ENCODE data around the gene COL6A3.

The COL6A3 gene

GRCh38 chr2:237352279-237352845 lies 61.6 kb downstream of the COL6A3 start:
- Histone ChIP-seq H3K9ac (ENCODE audit: low read length) (no peak overlapping the region), H3K36me3 (ENCODE audit: insufficient read depth, low read length) (peaks cover 94% of the 10 kb centered on the region), H3K27ac (ENCODE audit: low read depth, low read length) (peak overlapping the region; percentile 29)

GRCh38 chr2:237351796-237352195 lies 62.2 kb downstream of the COL6A3 start:
- H3K9me3 ChIP-seq (ENCODE audit: low read length), result no peaks in the 10 kb centered on the region
- H3K4me3 ChIP-seq (ENCODE audit: low read depth in 1 of 2, low read length in 2 of 2), result no peak overlapping the region
- no peak overlapping the region for H3K9ac ChIP-seq (ENCODE audit: low read length)
- peak overlapping the region; percentile 19 for H3K27ac ChIP-seq (ENCODE audit: low read depth, low read length)
- peaks cover 94% of the 10 kb centered on the region for H3K36me3 ChIP-seq (ENCODE audit: insufficient read depth, low read length)
- peaks cover 44% of the 10 kb centered on the region for H3K4me1 ChIP-seq (ENCODE audit: insufficient read depth, low read length)
- H3K27me3 ChIP-seq (ENCODE audit: control insufficient read depth in 1 of 2, insufficient read depth in 2 of 2, low read length in 2 of 2), result no peaks in the 10 kb centered on the region

More at GRCh38 chr2:237352279-237352845, 61.6 kb downstream of the COL6A3 start:
- H3K4me3 ChIP-seq (ENCODE audit: low read depth in 1 of 2, low read length in 2 of 2), result no peak overlapping the region
- no peaks in the 10 kb centered on the region for H3K9me3 ChIP-seq (ENCODE audit: low read length)
- peaks cover 44% of the 10 kb centered on the region for H3K4me1 ChIP-seq (ENCODE audit: insufficient read depth, low read length)
- no peaks in the 10 kb centered on the region for H3K27me3 ChIP-seq (ENCODE audit: control insufficient read depth in 1 of 2, insufficient read depth in 2 of 2, low read length in 2 of 2)

- Histone ChIP-seq H3K9ac (ENCODE audit: low read length) (no peak overlapping the region), H3K27ac (ENCODE audit: low read depth, low read length) (no peak overlapping the region), H3K36me3 (ENCODE audit: insufficient read depth, low read length) (peaks cover 96% of the 10 kb centered on the region), H3K4me1 (ENCODE audit: insufficient read depth, low read length) (peaks cover 44% of the 10 kb centered on the region), H3K27me3 (ENCODE audit: control insufficient read depth in 1 of 2, insufficient read depth in 2 of 2, low read length in 2 of 2) (no peaks in the 10 kb centered on the region), H3K4me3 (ENCODE audit: low read depth in 1 of 2, low read length in 2 of 2) (no peak overlapping the region), H3K9me3 (ENCODE audit: low read length) (no peaks in the 10 kb centered on the region)
Measured at GRCh38 chr2:237351046-237351445, 62.9 kb downstream of the COL6A3 start.

GRCh38 chr2:237350597-237350996 lies 63.4 kb downstream of the COL6A3 start:
- no peaks in the 10 kb centered on the region for H3K9me3 ChIP-seq (ENCODE audit: low read length)
- H3K4me3 ChIP-seq (ENCODE audit: low read depth in 1 of 2, low read length in 2 of 2), result no peak overlapping the region
- no peak overlapping the region for H3K27ac ChIP-seq (ENCODE audit: low read depth, low read length)
- H3K27me3 ChIP-seq (ENCODE audit: control insufficient read depth in 1 of 2, insufficient read depth in 2 of 2, low read length in 2 of 2), result no peaks in the 10 kb centered on the region
- H3K36me3 ChIP-seq (ENCODE audit: insufficient read depth, low read length), result peaks cover 97% of the 10 kb centered on the region
- no peak overlapping the region for H3K9ac ChIP-seq (ENCODE audit: low read length)
- H3K4me1 ChIP-seq (ENCODE audit: insufficient read depth, low read length), result peaks cover 40% of the 10 kb centered on the region

- Histone ChIP-seq H3K4me1 (ENCODE audit: insufficient read depth, low read length) (peaks cover 35% of the 10 kb centered on the region), H3K9ac (ENCODE audit: low read length) (no peak overlapping the region), H3K36me3 (ENCODE audit: insufficient read depth, low read length) (peaks cover 97% of the 10 kb centered on the region), H3K4me3 (ENCODE audit: low read depth in 1 of 2, low read length in 2 of 2) (no peak overlapping the region), H3K27me3 (ENCODE audit: control insufficient read depth in 1 of 2, insufficient read depth in 2 of 2, low read length in 2 of 2) (no peaks in the 10 kb centered on the region), H3K27ac (ENCODE audit: low read depth, low read length) (no peak overlapping the region), H3K9me3 (ENCODE audit: low read length) (no peaks in the 10 kb centered on the region)
Measured at GRCh38 chr2:237350070-237350469, 63.9 kb downstream of the COL6A3 start.

DNA sequence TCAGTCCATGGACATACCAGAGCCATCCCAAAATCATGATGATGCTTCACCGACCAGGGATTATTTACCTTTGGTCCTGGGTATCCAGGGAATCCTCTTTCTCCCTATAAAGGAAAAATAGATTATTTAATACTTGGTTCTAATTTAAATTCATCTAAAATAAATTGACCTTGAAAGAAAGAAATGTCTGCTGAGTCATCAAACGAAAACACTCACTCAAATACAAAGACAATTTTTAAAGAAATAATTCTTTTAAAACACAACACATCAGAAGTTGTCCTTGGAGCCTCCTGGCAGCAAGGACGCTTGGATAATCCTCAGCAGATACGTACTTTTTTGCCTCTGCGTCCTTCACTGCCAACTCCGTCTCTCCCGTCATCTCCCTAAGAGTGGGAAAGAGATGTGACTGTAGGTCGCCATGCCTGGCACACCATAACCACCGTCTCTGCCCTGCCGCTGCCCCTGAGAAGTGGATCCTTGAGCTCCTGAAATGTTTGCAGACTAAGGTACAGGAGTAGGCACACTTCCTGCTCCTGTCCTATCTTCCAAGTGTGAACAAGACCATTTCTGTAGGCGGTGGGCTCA lies 65.6 kb downstream of the COL6A3 start:
- Histone ChIP-seq H3K4me3 (ENCODE audit: low read depth in 1 of 2, low read length in 2 of 2) (no peak overlapping the region), H3K9me3 (ENCODE audit: low read length) (no peaks in the 10 kb centered on the region), H3K27ac (ENCODE audit: low read depth, low read length) (no peak overlapping the region), H3K4me1 (ENCODE audit: insufficient read depth, low read length) (peaks cover 24% of the 10 kb centered on the region), H3K9ac (ENCODE audit: low read length) (no peak overlapping the region), H3K27me3 (ENCODE audit: control insufficient read depth in 1 of 2, insufficient read depth in 2 of 2, low read length in 2 of 2) (no peaks in the 10 kb centered on the region), H3K36me3 (ENCODE audit: insufficient read depth, low read length) (peaks cover 96% of the 10 kb centered on the region)

DNA sequence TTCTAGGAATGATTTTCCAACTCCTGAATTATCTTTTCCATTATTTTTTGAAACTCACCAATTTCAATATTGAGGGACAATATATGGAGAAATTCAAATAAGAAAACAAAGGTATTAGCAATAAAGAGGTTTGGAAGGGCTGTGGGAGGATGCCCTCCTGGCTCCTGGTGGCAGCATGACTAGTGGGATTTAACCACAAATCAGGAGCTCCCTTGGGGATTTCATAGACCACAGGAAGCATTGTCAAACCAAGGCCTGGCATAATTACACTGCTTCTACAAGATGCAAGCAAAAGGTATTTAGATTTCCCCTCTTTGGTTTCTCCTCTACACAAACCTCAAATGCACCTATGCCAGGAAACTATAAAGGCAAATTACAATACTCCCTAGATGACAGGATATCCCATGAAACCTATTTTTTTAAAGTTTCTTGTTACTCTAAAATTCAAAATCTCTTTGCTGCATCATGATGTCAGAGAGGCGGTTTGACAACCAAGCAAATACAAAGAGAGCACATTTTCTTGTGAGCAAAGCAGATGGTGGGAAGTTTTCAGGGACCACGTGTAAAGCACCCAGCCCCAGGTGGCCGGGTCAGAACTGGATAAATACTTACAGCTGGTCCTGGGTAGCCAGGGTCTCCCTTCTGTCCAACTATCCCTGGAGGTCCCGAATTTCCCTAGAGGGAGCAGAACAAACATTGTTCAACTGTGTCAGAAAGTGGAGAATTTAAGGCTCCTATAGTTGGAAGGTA lies 67.9 kb downstream of the COL6A3 start:
- Histone ChIP-seq H3K4me1 (ENCODE audit: insufficient read depth, low read length) (peaks cover 14% of the 10 kb centered on the region), H3K4me3 (ENCODE audit: low read depth in 1 of 2, low read length in 2 of 2) (no peak overlapping the region), H3K9ac (ENCODE audit: low read length) (no peak overlapping the region), H3K27ac (ENCODE audit: low read depth, low read length) (no peak overlapping the region), H3K27me3 (ENCODE audit: control insufficient read depth in 1 of 2, insufficient read depth in 2 of 2, low read length in 2 of 2) (no peaks in the 10 kb centered on the region), H3K9me3 (ENCODE audit: low read length) (no peaks in the 10 kb centered on the region), H3K36me3 (ENCODE audit: insufficient read depth, low read length) (peaks cover 88% of the 10 kb centered on the region)

- H3K9ac ChIP-seq (ENCODE audit: low read length), result no peak overlapping the region
- no peak overlapping the region for H3K4me3 ChIP-seq (ENCODE audit: low read depth in 1 of 2, low read length in 2 of 2)
- H3K27me3 ChIP-seq (ENCODE audit: control insufficient read depth in 1 of 2, insufficient read depth in 2 of 2, low read length in 2 of 2), result no peaks in the 10 kb centered on the region
- H3K4me1 ChIP-seq (ENCODE audit: insufficient read depth, low read length), result peaks cover 13% of the 10 kb centered on the region
- peaks cover 88% of the 10 kb centered on the region for H3K36me3 ChIP-seq (ENCODE audit: insufficient read depth, low read length)
- no peaks in the 10 kb centered on the region for H3K9me3 ChIP-seq (ENCODE audit: low read length)
- H3K27ac ChIP-seq (ENCODE audit: low read depth, low read length), result no peak overlapping the region
Measured at GRCh38 chr2:237345411-237345810, 68.6 kb downstream of the COL6A3 start.

- Histone ChIP-seq H3K9me3 (ENCODE audit: low read length) (no peaks in the 10 kb centered on the region), H3K4me3 (ENCODE audit: low read depth in 1 of 2, low read length in 2 of 2) (no peak overlapping the region), H3K36me3 (ENCODE audit: insufficient read depth, low read length) (peaks cover 88% of the 10 kb centered on the region), H3K4me1 (ENCODE audit: insufficient read depth, low read length) (peaks cover 13% of the 10 kb centered on the region), H3K27ac (ENCODE audit: low read depth, low read length) (no peak overlapping the region), H3K27me3 (ENCODE audit: control insufficient read depth in 1 of 2, insufficient read depth in 2 of 2, low read length in 2 of 2) (no peaks in the 10 kb centered on the region), H3K9ac (ENCODE audit: low read length) (no peak overlapping the region)
Measured at GRCh38 chr2:237344942-237345341, 69.0 kb downstream of the COL6A3 start.

GRCh38 chr2:237343993-237344392 lies 70.0 kb downstream of the COL6A3 start:
- H3K4me3 ChIP-seq (ENCODE audit: low read depth in 1 of 2, low read length in 2 of 2), result no peak overlapping the region
- H3K9me3 ChIP-seq (ENCODE audit: low read length), result no peaks in the 10 kb centered on the region
- H3K36me3 ChIP-seq (ENCODE audit: insufficient read depth, low read length), result peaks cover 89% of the 10 kb centered on the region
- H3K27me3 ChIP-seq (ENCODE audit: control insufficient read depth in 1 of 2, insufficient read depth in 2 of 2, low read length in 2 of 2), result no peaks in the 10 kb centered on the region
- no peak overlapping the region for H3K27ac ChIP-seq (ENCODE audit: low read depth, low read length)
- H3K9ac ChIP-seq (ENCODE audit: low read length), result no peak overlapping the region
- peaks cover 13% of the 10 kb centered on the region for H3K4me1 ChIP-seq (ENCODE audit: insufficient read depth, low read length)

- peak overlapping the region; percentile 1 for H3K27ac ChIP-seq (ENCODE audit: low read depth, low read length)
- H3K36me3 ChIP-seq (ENCODE audit: insufficient read depth, low read length), result peaks cover 86% of the 10 kb centered on the region
- no peak overlapping the region for H3K9ac ChIP-seq (ENCODE audit: low read length)
- H3K4me3 ChIP-seq (ENCODE audit: low read depth in 1 of 2, low read length in 2 of 2), result no peak overlapping the region
- H3K9me3 ChIP-seq (ENCODE audit: low read length), result no peaks in the 10 kb centered on the region
- peaks cover 13% of the 10 kb centered on the region for H3K4me1 ChIP-seq (ENCODE audit: insufficient read depth, low read length)
- H3K27me3 ChIP-seq (ENCODE audit: control insufficient read depth in 1 of 2, insufficient read depth in 2 of 2, low read length in 2 of 2), result no peaks in the 10 kb centered on the region
Measured at GRCh38 chr2:237341872-237342271, 72.1 kb downstream of the COL6A3 start.

Measured in muscle layer of colon (tissue), 2 donors.